IPS-NIHi7 (cell line): ENCODE results near the gene KCNQ1.

Experiments
- DNase-seq: peaks from one replicate; pipeline ENCODE4 v3.0.0; 2012; ENCODE audit warnings: mixed read lengths; ENCODE audit errors: extremely low spot score

KCNQ1 gene

DNA sequence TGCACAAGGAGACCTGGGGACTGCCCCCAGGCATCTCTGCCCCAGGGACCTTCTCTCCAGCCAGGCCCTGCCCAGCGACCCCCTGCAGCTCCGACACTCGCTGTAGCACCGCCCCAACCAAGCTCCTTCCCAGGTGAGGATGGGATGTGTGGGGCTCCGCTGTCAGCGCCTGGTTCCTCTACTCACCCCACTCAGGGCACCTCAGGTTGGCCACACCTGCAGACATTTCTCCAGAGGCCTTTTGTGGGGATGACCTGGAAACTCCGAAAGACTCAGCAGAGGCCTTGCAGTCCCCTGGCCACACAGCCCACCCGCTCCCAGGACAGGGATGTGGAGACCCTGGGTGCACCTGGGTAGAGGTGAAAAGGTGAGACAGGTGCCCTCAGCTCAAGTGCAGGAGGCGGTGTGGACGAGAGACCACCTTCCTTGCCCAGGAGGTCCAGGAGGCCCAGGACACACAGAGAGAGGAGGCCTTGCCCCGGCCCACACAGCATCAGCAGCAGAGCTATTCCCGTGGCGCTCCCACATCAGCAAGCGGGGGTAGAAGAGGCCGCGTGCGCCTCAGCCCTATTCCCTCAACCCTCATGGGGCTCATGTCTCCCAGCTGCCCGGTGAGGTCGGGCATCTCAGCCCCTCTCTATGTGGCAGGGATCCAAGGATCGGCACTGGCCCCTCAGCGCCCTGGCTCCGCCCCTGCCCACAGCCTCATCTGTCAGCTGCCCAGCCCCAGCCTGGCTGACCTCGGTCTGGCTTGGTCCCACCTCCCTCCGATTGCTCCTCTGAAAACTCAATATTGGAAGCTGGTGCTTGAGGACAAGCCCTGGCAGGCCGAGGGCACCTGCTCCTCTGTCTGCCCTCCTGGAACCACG, 21.4 kb upstream of the KCNQ1 start:
- DNase-seq = no peak

DNA sequence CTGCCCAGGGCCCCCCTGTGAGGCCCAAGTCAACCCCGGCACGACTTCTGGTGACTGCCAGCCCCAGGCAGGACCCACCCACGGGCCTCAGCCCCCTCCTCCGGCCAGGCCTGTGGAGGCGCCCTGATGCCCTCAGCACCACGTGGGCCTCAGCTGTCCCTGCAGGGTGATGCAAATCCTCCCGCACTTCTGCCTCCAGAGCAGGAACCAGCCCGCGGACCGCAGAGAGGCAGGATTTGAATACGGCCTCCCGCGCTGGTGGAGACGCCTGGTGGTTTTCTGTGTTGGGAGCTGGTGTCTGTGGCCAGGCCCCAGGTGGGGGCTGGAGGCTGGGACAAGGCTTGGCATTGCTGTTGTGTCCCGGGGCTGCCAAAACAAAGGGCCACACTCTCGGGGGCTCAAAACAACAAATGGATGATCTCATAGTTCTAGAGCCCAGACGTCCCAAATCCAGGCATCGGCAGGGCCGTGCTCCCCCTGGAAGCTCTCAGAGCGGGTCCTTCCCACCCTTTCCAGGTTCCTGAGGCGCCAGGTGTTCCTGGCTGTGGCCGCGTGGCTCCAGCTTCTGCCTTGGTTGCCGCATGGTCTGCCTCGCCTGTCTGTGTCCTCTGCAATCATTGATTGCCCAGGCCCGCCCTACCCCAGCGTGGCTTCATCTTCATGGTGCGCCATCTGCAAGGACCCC, 19.9 kb upstream of the KCNQ1 start:
- DNase-seq = no peak

DNA sequence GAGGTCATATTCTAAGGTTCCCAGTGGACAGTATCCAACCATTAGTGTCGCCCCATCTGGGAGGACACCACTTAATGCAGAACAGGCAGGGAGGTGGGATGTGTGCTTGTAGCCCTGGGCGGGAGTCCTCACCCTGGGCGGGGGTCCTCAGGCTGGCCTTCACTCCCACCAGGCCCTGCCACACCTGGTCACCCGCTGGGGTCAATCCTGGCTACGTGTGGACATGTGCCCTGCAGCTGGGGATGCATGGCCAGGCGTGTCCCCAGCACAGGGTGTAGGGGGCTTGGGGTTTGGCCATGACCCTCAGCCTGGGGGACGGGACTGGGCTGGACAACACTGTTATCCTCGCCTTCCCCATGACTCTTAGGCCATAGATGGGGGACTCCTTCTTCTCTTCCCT, 19.3 kb upstream of the KCNQ1 start:
- DNase-seq = no peak

DNA sequence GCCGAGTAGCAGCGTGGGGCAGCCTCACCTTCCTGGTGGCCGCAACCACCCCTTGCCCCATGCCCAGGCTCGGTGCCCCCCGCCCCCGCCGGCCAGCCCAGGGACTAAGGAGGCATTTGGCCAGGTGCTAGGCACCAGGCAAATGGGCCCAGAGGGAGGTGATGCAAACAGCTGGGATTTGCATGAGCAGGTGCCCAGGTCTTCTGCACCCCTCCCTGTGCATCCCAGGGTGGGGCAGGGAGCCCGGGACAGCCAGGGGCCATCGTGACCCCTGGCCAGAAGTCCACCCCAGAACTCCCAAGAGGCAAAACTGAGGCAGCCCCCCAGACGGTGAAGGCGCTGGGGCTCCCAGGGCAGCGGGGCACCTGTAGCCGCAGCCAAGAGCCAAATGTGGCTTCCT, 18.6 kb upstream of the KCNQ1 start:
- no peak for DNase-seq

DNA sequence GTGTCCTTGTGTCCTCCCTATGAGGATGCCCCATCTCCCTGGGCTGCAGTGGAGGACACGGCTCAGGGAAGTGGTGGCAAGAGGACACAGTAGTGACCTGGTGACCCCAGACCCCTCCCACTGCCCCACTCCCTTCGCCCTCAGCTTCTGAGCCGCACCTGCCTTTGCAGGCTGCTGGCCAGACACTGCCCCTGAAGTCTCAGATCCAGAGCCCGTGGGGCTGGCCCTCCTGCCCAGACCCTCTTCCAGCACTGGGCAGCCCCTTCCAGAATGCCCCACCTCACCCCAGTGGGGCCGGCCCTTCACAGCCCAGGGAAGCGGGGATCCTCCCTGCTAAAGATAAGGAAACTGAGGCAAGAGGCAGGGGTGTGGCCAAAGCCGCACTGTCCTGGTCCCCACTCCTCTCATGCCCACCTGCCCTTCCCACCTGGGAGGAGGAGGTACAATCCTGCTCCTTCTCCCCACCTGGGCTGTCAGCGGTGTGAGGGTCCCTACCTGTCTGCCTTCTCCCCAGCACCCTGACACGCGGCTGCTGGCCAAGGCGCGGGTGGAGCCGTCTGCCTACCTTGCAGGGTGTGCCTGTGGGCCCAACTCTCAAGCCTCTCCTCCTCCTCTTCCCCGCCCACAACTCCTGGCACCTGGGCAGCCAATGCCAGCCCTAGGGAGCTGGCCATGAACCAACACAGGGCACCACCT, 17.8 kb upstream of the KCNQ1 start:
- no peak for DNase-seq

DNA sequence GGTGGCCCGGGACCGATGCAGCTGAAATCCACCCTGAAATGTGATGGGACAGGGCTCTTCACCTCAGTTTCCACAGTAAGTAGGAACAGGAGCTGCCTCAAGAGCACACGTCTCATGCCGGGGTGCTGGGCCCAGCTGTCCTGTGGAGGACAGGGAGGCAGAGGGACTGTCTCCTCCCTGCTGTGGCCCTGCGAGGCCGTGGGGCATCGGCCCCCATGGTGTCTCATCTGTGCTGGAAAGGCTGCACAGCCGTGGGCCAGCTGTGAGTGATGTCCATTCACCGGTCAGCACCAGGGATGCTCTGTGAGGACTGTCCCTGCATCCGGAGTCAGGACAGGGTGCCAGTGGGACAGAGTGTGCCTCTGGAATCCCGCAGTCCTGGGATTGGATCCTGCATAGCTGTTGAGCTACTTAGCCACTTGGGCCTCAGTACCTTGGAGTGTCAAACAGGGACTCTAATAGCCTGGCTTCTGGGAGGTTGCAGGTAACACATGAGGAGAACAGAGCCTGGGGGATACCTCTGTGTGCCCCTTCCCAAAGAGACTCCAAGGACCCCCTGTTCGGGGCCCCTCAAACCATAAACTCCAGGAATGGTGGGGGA, 17.0 kb upstream of the KCNQ1 start:
- DNase-seq = no peak

DNA sequence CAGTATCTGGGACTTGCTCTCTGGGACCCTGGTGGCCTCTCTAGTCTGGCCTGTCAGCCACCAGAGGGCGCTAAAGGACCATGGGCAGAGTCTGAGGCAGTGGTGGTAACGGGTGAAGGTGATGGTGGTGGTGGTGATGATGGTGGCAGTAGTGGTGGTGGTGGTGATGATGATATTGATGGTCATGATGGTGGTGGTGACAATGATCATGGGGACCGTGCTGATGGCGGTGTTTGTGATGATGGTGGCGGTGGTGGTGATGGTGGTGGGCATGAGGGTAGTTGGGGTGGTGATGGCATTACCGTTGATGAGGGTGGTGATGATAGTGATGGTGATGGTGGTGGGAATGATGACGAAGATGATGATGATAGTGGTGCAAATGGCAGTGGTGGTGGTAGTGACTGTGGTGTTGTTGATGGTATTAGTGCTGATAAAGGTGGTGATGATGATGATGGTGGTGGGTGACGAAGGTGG, 16.4 kb upstream of the KCNQ1 start:
- peak; percentile 84 for DNase-seq

DNA sequence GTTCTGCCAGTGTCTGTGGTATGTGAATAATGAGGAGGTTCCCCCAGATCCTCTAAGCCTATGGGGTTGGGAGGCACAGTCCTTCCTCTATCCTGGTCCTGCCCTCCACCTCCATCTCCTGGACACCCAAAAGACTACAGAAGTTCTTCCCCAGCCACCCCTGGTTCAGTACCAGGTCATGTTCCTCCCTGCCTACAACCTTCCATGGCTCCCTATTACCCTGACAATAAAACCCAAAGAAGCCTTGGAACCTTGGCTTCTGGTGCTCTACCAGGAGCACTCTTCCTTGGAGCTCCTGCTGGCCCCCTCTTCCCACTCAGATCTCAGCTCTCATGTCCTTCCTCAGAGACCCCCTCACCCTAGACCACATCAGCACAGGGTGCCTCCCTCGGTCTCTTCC, 13.4 kb upstream of the KCNQ1 start:
- DNase-seq = no peak

DNA sequence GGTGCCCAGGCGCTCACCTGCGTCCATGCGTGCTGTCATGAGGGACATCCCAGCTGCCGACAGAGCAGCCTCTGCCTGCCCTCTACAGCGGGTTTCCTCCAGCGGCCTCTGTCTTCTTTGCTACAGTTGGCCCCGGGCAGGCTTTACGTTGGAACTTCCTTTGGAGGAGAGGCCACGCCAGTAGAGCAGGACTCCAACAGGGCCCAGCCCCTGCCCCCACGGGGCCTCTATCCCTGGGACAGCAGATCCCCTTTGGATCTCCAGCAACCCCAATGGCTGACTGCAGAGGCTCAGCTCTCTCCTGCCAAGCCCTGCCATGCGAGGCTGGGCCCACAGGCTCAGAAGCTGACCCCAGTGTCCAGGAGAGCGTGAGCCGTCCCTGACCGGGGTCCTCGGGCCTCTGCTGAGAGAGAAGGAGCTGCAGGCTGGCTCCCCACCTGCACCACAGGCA, 12.6 kb upstream of the KCNQ1 start:
- DNase-seq = no peak

DNA sequence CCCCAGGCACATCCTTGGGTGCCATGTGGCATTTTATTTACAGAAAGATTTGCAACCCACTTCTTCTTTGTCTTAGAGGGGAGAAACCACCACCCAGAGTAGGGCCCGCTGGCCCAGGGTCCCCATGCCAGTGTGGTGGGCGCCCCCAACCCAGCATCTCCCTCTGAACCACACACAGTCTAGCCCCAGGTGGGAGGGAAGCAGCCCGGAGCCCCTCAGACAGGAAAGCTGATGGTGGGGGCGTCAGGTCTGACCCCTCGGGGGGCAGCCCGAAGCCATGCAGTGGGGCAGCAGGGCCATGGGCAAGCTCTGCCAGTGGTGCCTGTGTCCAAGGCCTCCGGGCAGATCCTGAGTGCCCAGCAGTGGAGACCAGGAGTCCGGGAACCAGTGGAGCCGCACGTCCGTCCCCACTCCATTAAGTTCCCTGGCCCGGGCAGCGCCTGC, 12.2 kb upstream of the KCNQ1 start:
- DNase-seq = no peak

DNA sequence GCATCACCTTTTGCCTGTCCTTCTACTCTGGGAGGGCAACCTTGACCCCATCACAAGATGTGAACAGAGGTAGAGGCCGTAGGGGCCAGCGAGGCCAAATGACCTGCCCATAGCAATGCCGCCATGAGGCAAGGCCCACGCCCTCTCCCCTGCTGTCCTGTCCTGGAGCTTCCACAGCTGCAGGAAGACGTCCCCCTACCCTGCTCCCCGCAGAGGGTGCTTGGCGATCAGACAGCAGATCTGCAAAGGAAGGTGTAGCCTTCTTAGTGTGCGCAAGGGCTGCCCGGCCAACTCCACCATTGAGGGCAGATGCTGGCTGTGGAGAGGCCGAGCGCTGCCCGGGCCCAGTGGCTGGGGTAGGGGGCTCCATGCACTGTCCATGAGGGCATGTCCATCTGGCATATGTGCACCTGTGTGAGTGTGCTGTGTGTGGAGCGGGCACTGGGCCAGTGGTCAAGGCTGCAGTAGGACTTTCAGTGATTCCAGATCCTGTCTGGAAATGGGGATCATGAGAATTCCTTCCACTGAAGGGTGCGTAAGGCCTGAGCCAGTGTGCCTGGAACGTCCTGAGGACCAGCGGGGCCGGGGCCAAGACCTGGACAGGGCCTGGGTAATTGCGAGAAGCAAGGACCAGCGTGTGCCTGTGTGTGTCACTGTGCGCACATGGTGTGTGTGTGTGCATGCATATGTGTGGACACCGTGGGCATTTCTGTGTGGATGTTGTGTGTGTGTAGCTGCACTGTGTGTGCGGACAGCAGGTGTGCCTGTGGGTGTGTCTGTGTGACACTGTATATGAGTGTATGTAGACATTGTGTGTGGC, 11.5 kb upstream of the KCNQ1 start:
- no peak for DNase-seq

DNA sequence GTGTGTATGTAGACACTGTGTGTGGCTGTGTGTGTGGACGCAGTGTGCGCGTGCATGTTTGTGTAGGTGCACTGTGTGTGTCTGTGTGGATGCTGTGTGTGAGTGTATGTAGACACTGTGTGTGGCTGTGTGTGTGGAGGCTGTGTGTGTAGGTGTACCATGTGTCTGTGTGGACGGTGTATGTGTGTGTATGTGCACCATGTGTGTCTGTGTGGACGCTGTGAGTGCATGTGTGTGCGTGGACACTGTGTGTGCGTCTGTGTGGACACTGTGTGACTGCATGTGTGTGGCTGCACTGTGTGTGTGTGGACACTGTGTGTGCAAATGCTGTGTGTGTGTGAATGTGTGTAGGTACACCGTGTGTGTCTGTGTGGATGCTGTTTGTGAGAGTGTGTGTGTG, 10.8 kb upstream of the KCNQ1 start:
- DNase-seq = no peak

DNA sequence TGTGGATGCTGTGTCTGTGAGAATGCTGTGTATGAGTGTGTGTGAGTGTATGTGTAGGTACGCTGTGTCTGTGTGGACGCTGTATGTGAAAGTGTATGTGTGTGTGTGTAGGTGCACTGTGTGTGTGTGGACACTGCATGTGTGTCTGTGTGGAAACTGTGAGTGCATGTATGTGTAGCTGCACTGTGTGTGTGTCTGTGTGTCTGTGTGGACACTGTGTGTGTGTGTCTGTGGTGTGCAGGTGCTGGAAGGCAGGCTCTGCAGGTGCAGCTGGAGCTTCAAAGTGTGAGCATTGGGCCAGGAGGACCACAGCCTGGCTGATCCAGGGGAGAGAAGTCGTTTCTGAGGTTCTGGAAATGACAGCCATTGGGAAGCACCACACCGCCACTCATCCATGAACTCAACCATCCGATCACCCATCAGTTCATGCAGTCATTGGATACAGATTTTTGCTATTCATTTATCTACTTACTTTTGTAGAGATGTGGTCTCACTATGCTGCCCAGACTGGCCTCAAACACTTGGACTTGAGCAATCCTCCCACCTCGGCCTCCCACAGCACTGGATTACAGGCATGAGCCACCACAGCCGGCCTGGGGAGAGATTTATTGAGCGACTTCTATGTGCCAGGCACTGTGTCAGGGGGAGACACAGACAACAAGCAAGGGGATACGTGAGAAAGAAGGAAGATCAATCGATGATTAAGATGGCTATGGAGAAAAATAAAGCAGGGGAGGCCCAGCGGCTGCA, 10.1 kb upstream of the KCNQ1 start:
- no peak for DNase-seq

DNA sequence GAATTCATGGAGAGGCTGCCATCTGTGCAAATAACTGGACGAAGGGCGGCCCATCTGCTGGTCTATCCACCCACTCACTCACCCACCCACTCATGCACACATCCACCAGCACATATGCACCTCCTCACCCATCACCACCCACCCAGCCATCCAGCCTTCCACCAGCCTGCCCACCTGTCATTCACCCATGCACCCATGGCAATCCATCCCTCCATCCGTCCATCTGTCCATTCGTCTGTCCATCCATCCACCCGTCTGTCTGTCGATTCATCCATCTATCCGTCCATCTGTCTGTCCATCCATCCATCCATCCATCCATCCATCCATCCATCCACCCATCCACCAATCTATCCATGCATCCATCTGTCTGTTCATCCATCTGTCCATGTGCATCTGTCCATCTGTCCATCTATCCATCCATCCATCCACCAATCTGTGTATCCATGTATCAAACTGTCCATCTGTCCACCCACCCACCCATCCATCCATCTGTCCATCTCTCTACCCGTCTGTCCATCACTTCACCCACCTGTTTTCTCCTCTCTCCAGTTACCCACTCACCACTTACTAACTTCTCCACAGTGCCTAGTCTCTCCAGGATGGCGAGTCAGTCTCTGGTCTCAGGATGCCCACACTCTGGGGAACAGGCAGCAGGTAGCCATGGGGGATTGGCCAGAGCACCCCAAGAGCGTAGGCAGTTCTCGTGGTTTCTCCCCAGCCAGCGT, 9.4 kb upstream of the KCNQ1 start:
- no peak for DNase-seq

DNA sequence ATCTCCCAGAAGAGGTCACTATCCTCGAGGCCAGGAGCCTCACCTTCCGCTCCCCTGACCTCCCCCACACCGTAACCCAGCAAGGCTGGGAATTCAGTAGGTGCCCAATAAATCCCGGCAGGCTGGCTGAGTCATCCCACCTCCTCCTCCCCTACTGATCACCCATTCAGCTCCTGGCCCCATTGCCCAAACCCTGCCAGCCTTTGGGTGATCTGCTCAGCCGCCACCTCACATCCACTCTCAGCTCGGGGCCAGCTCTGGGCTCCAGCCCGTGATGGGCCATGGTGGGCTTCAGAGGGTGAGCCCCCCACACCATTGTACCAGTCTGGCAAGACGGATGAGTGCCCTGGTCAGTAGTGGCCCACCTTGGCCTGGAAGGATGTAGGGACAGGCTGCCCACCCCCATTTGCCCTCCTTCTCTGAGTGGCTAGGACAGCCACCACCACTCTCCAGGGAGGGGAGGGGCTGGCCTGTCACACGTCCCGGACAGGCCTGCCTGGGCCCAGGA, 8.7 kb upstream of the KCNQ1 start:
- no peak for DNase-seq

DNA sequence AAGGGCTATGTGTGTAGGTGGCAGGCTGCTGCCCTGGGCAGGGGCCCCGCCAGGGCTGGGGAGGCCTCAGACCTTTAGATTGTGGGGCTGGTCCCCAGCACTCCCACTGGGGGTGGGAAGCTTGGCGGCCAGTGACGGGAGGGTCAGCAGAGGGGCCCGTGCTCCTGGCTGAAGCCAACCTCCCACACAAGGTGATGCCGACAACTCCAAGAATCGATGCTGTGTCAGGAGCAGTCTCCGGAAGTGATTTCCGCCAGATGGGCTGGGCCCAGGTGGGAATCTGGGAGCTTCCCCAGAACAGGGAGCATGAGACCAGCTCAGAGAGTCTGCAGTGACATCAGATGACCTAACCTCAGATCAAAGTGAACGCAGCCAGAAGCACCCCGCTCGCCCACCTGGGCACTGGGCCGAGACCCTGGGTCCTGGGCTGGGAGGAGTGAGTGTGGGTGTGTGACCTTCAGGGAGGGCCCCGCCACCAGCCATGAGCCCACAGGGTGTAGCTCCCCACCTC, 8.2 kb upstream of the KCNQ1 start:
- no peak for DNase-seq

DNA sequence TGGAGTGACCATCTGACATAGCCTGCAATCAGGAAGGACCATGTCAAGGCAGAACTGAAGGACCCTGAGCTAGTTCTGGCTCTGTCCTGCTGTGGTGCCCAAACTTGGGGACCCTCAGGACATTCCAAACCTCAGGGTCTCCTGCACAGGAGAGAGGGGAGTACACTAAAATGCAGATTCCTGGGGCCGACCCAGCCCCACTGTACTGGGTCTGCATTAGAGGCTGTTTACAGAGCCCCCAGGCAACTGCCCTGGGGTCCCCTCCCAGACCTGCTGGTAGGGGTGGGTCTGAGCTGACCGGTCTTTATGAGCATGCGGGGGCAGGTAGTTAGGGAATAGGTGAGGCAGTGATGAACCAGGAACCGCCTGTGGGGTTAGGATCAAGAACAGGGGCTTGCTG, 7.3 kb upstream of the KCNQ1 start:
- DNase-seq = no peak

DNA sequence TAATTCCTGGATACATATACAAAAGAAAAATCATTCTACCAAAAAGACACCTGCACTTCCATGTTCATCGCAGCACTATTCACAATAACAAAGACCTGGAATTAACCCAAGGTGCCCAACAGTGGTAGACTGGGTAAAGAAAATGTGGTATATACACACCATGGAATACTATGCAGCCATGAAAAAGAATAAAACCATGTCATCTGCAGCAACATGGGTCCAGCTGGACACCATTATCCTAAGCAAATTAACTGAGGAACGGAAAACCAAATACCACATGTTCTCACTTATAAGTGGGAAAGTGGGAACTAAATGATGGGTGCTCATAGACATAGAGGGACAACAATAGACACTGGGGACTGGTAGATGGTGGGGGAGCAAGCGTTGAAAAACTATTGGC, 5.0 kb upstream of the KCNQ1 start:
- no peak for DNase-seq

DNA sequence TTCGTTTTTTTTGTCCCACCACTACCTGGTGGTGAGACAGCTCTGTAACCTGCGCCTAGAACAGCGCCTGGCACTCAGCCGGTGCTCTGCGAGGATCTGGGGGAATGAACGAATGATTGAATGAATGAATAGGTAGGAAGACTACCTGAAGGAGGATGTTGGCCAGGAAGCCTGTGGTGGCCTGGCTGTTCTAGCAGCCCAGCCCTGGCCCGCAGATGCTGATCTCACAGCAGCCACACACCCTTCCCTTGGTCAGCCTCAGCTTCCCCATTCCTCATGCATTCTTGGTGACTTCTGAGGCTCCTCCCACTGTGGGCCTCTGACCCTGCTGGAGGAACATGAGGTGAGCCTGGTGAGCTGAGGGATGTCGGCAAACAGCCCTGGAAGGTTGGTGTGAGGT, 4.2 kb upstream of the KCNQ1 start:
- DNase-seq = no peak
